Neuronal stem cell (in vitro differentiated cells): ENCODE results near the gene SOX8.
A peak's percentile ranks its signal among the peaks of the same experiment; 100 is the strongest.

Experiments used
- DNase-seq: peaks from one replicate; pipeline ENCODE4 v3.0.0-alpha.2; 2013; ENCODE audit warnings: low spot score
- H2AFZ ChIP-seq: one replicate; pipeline ENCODE4 v1.6.1; 2013; ENCODE audit warnings: mild to moderate bottlenecking, low read length, inconsistent platforms
- H2AK5ac ChIP-seq: 2 replicates; pipeline ENCODE4 v1.6.1; 2013; ENCODE audit warnings: low read depth, mild to moderate bottlenecking, inconsistent platforms, low read length, moderate library complexity, mixed read lengths
- H2BK120ac ChIP-seq: 2 replicates; pipeline ENCODE4 v1.6.1; 2013; ENCODE audit warnings: low read depth, mild to moderate bottlenecking, inconsistent platforms, low read length, moderate library complexity, mixed read lengths
- H2BK12ac ChIP-seq: one replicate; pipeline ENCODE4 v1.6.1; 2013; ENCODE audit warnings: low read length, inconsistent platforms
- H2BK15ac ChIP-seq: 2 replicates; pipeline ENCODE4 v1.6.1; 2013; ENCODE audit warnings: mild to moderate bottlenecking, low read length, inconsistent platforms, mixed read lengths
- H2BK5ac ChIP-seq: one replicate; pipeline ENCODE4 v1.6.1; 2013; ENCODE audit warnings: inconsistent platforms, mild to moderate bottlenecking, low read length, moderate library complexity
- H3K14ac ChIP-seq: one replicate; pipeline ENCODE4 v1.6.1; 2013; ENCODE audit warnings: low read length, inconsistent platforms
- H3K18ac ChIP-seq: 2 replicates; pipeline ENCODE4 v1.6.1; 2013; ENCODE audit warnings: low read length, inconsistent platforms
- H3K23ac ChIP-seq: 2 replicates; pipeline ENCODE4 v1.6.1; 2013; ENCODE audit warnings: low read depth, mild to moderate bottlenecking, mixed read lengths, low read length, inconsistent platforms; ENCODE audit not compliant: poor library complexity
- H3K27ac ChIP-seq: replicated peaks from 3 replicates; pipeline ENCODE4 v1.5.1; 2013; ENCODE audit warnings: low read length, inconsistent platforms
- H3K27me3 ChIP-seq, 3 experiments: 2 replicates each; pipeline ENCODE4 v1.6.1; 2013; ENCODE audit warnings: low read length in 3 of 3, mild to moderate bottlenecking in 2 of 3, inconsistent platforms in 1 of 3, low read depth in 1 of 3, mixed read lengths in 1 of 3, moderate library complexity in 1 of 3; ENCODE audit not compliant: control insufficient read depth in 3 of 3, insufficient read depth in 3 of 3
- H3K36me3 ChIP-seq, 2 donors: replicated peaks in 1 of 2; 2 replicates each; pipeline ENCODE4 v1.6.1; 2013; ENCODE audit warnings: low read length in 2 of 2; ENCODE audit not compliant: control insufficient read depth in 2 of 2, insufficient read depth in 2 of 2
- H3K4ac ChIP-seq: 2 replicates; pipeline ENCODE4 v1.6.1; 2013; ENCODE audit warnings: inconsistent platforms, mild to moderate bottlenecking, low read length, moderate library complexity
- H3K4me1 ChIP-seq, 2 donors: 1 replicate in 1 of 2; 2 replicates in 1 of 2; pipeline ENCODE4 v1.6.1; 2013; ENCODE audit warnings: low read length in 2 of 2, low read depth in 1 of 2; ENCODE audit not compliant: control insufficient read depth in 2 of 2, insufficient read depth in 1 of 2
- H3K4me2 ChIP-seq: one replicate; pipeline ENCODE4 v1.6.1; 2013; ENCODE audit warnings: mild to moderate bottlenecking, low read length, inconsistent platforms; ENCODE audit not compliant: insufficient read depth, poor library complexity, severe bottlenecking
- H3K4me3 ChIP-seq, 2 donors: 2 replicates each; pipeline ENCODE4 v1.5.1; 2013; ENCODE audit warnings: low read length in 2 of 2, mild to moderate bottlenecking in 2 of 2, inconsistent platforms in 1 of 2, moderate library complexity in 1 of 2
- H3K79me1 ChIP-seq: one replicate; pipeline ENCODE4 v1.6.1; 2013; ENCODE audit warnings: low read depth, mild to moderate bottlenecking, inconsistent platforms, low read length, moderate library complexity
- H3K9ac ChIP-seq: one replicate; pipeline ENCODE4 v1.6.1; 2013; ENCODE audit warnings: mild to moderate bottlenecking, low read depth, low read length, inconsistent platforms; ENCODE audit not compliant: poor library complexity
- H3K9me3 ChIP-seq, 2 donors: replicated peaks in 1 of 2; 2 replicates each; pipeline versions ENCODE3 to v1.6.1; 2013; ENCODE audit warnings: low read length in 2 of 2, mild to moderate bottlenecking in 2 of 2, inconsistent platforms in 1 of 2, low read depth in 1 of 2, mixed read lengths in 1 of 2, moderate library complexity in 1 of 2; ENCODE audit not compliant: control insufficient read depth in 2 of 2, insufficient read depth in 1 of 2
- H4K8ac ChIP-seq: one replicate; pipeline ENCODE4 v1.6.1; 2013; ENCODE audit warnings: low read depth, mild to moderate bottlenecking, inconsistent platforms, low read length, moderate library complexity
- H4K91ac ChIP-seq: one replicate; pipeline ENCODE4 v1.6.1; 2013; ENCODE audit warnings: low read length, low read depth, mild to moderate bottlenecking, inconsistent platforms; ENCODE audit not compliant: poor library complexity
- WGBS, 2 donors: extraction: QIAGEN DNeasy Blood & Tissue Kit; methylation state at CpG; one replicate each; pipeline ENCODE4 v1.1.7; 2013; ENCODE audit warnings: missing lambda C conversion rate in 2 of 2, mixed read lengths in 1 of 2; ENCODE audit not compliant: insufficient read length in 2 of 2, insufficient replicate concordance in 1 of 2; ENCODE audit errors: extremely low coverage in 2 of 2; 5-methylcytosine and 5-hydroxymethylcytosine counted together

The SOX8 gene

GRCh38 chr16:1026784-1027500, 45.4 kb downstream of the SOX8 start:
- peak overlapping the region; percentile 75 for H2BK120ac ChIP-seq
- peaks cover 3% of the 10 kb centered on the region for H3K79me1 ChIP-seq
- no peak overlapping the region for H4K8ac ChIP-seq
- H3K36me3 ChIP-seq: no peaks in the 10 kb centered on the region
- H3K4me2 ChIP-seq: no peak overlapping the region
- peaks cover 9 to 20% of the 10 kb centered on the region in 2 donors for H3K4me1 ChIP-seq
- H3K14ac ChIP-seq: no peak overlapping the region
- peak overlapping the region; percentile 77 for H2BK12ac ChIP-seq
- DNase-seq: no peak
- H3K9ac ChIP-seq: peak overlapping the region; percentile 79
- H2BK5ac ChIP-seq: peak overlapping the region; percentile 84
- peaks cover 0 to 16% (median 0%) of the 10 kb centered on the region in 3 experiments for H3K27me3 ChIP-seq
- H4K91ac ChIP-seq: no peak overlapping the region
- no peak overlapping the region for H3K4me3 ChIP-seq
- peak overlapping the region; percentile 39 for H3K23ac ChIP-seq
- H3K18ac ChIP-seq: peak overlapping the region; percentile 81
- H2AFZ ChIP-seq: no peak overlapping the region
- H3K27ac ChIP-seq: no peak overlapping the region
- H3K9me3 ChIP-seq: no peaks in the 10 kb centered on the region
- H3K4ac ChIP-seq: no peak overlapping the region
- peak overlapping the region; percentile 10 for H2AK5ac ChIP-seq
- peak overlapping the region; percentile 87 for H2BK15ac ChIP-seq
- no CpG with 5 or more reads among the region's 27 CpGs for WGBS, 2 donors

- Histone ChIP-seq H3K4me3 (no peak overlapping the region), H2BK5ac (peak overlapping the region; percentile 82), H3K14ac (no peak overlapping the region), H3K27ac (no peak overlapping the region), H4K91ac (no peak overlapping the region), H2BK15ac (no peak overlapping the region), H3K4ac (no peak overlapping the region), H4K8ac (no peak overlapping the region), H3K36me3 (no peaks in the 10 kb centered on the region), H3K79me1 (peaks cover 3% of the 10 kb centered on the region), H3K18ac (no peak overlapping the region), H2AK5ac (peak overlapping the region; percentile 98), H3K4me2 (no peak overlapping the region), H3K9ac (no peak overlapping the region), H3K23ac (no peak overlapping the region), H3K9me3 (no peaks in the 10 kb centered on the region), H2BK120ac (no peak overlapping the region), H3K4me1 (peaks cover 9 to 20% of the 10 kb centered on the region in 2 donors), H2BK12ac (no peak overlapping the region), H2AFZ (no peak overlapping the region), H3K27me3 (peaks cover 0 to 12% (median 0%) of the 10 kb centered on the region in 3 experiments)
- DNase-seq: no peak
- WGBS, 2 donors: no CpG with 5 or more reads among the region's 22 CpGs
These were observed 45.9 kb downstream of the SOX8 start for GRCh38 chr16:1027501-1027815.

- H3K4ac ChIP-seq: no peak overlapping the region
- no peaks in the 10 kb centered on the region for H3K9me3 ChIP-seq
- no peak overlapping the region for H4K8ac ChIP-seq
- peaks cover 9 to 20% of the 10 kb centered on the region in 2 donors for H3K4me1 ChIP-seq
- H3K4me3 ChIP-seq: no peak overlapping the region
- peaks cover 0 to 9% (median 0%) of the 10 kb centered on the region in 3 experiments for H3K27me3 ChIP-seq
- no peak overlapping the region for H2AFZ ChIP-seq
- H2BK15ac ChIP-seq: peak overlapping the region; percentile 2
- no peak overlapping the region for H4K91ac ChIP-seq
- no CpG with 5 or more reads among the region's 15 CpGs for WGBS, 2 donors
- DNase-seq: no peak
- peak overlapping the region; percentile 74 for H2BK120ac ChIP-seq
- H3K27ac ChIP-seq: no peak overlapping the region
- H2BK5ac ChIP-seq: peak overlapping the region; percentile 82
- peak overlapping the region; percentile 98 for H2AK5ac ChIP-seq
- H3K79me1 ChIP-seq: peaks cover 3% of the 10 kb centered on the region
- no peak overlapping the region for H3K4me2 ChIP-seq
- no peaks in the 10 kb centered on the region for H3K36me3 ChIP-seq
- no peak overlapping the region for H3K9ac ChIP-seq
- no peak overlapping the region for H3K23ac ChIP-seq
- no peak overlapping the region for H3K14ac ChIP-seq
- H2BK12ac ChIP-seq: peak overlapping the region; percentile 93
- peak overlapping the region; percentile 91 for H3K18ac ChIP-seq
These were observed 46.5 kb downstream of the SOX8 start for GRCh38 chr16:1028056-1028455.

- H2BK12ac ChIP-seq: peak overlapping the region; percentile 93
- no peak overlapping the region for H3K4me3 ChIP-seq
- H3K9ac ChIP-seq: no peak overlapping the region
- H3K4me1 ChIP-seq: peaks cover 9 to 20% of the 10 kb centered on the region in 2 donors
- WGBS, 2 donors: no CpG with 5 or more reads among the region's 39 CpGs
- DNase-seq: no peak
- no peak overlapping the region for H3K4me2 ChIP-seq
- H2AK5ac ChIP-seq: peak overlapping the region; percentile 98
- H3K36me3 ChIP-seq: no peaks in the 10 kb centered on the region
- peaks cover 0 to 6% (median 0%) of the 10 kb centered on the region in 3 experiments for H3K27me3 ChIP-seq
- H3K9me3 ChIP-seq: peaks cover 0 to 3% of the 10 kb centered on the region in 2 donors
- peaks cover 3% of the 10 kb centered on the region for H3K79me1 ChIP-seq
- no peak overlapping the region for H3K27ac ChIP-seq
- H3K23ac ChIP-seq: peak overlapping the region; percentile 55
- H3K14ac ChIP-seq: peak overlapping the region; percentile 82
- H2BK120ac ChIP-seq: no peak overlapping the region
- no peak overlapping the region for H4K8ac ChIP-seq
- peak overlapping the region; percentile 97 for H2BK15ac ChIP-seq
- H3K18ac ChIP-seq: peak overlapping the region; percentile 91
- peak overlapping the region; percentile 76 for H3K4ac ChIP-seq
- H2AFZ ChIP-seq: peak overlapping the region; percentile 67
- H2BK5ac ChIP-seq: peak overlapping the region; percentile 82
- peak overlapping the region; percentile 30 for H4K91ac ChIP-seq
These were observed 47.1 kb downstream of the SOX8 start for GRCh38 chr16:1028524-1029258.
